ENCODE measurements around the gene WNT5B. TPM values are rescaled to one million over a fixed set of nuclear protein-coding genes. Genes with fewer than 3 reads are reported as not detected.

WNT5B gene
- total and polyA plus RNA-seq, 2 of the 8 experiments (the other 6 are each of a cell fraction or from before 2014, with no cell fraction given) = 0.91 to 1.2 TPM

DNA sequence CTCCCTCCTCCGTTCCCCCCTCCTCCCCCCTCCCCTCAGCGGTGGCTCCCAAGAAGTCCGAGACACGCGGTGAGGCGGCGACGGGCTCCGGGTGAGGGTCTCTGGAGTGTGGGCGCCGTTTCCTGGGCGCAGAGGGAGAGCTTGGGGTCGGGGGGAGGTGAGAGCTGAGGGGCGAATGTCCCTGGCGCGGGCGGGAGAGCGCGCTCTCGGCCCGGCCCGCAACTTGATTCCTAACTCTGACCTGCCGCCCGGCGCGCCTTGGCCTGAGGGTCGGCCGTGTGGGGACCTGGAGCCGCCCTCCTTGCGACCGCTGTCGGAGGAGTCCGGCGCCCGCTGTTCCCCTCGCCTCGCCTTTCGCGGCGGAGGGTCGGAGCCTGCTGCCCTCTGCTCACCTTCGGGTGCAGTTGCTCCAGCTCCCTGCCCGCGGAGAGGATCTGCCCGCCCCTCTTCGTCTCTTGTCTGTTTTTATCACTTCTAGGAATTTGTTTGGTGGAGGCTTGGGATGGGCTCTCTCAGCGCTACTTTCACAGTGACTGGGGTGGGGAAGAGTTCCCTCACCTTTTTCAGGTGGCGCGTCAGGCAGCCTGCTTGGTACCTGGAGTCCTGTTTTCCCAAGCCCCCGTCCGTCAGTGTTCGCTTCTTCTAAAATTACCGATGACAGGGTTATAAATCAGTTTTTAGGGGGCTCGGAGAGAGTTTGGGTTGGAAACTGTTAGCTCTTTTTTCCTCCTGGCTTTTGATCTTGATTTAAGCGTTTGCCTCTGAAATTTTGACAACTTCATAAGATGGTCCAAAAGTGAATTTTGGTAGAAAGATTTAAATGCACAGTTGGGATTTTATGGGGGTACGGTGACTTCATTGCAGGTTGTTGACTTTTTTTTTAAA lies 62.3 kb downstream of the WNT5B start (continued):
- TF ChIP-seq CTBP2 (IDR thresholded peaks at IDR 0.05; ENCODE audit: borderline replicate concordance, insufficient read depth, insufficient read length, low read length) (no peak), SIN3A (conservative IDR thresholded peaks at IDR 0.05 in 1 of 2, IDR thresholded peaks at IDR 0.05 in 1 of 2; ENCODE audit: low read depth in 1 of 2, low read length in 2 of 2) (0 out of 4 replicates have a peak, but pooled peaks of 1 of the 2 experiments have one; percentile 12), NANOG (IDR thresholded peaks at IDR 0.05; ENCODE audit: insufficient read depth, low read depth, low read length, poor library complexity, severe bottlenecking) (no peak), RBBP5 (IDR thresholded peaks at IDR 0.05; ENCODE audit: borderline replicate concordance, low read depth, low read length) (peak; percentile 84), TCF12 (IDR thresholded peaks at IDR 0.05; ENCODE audit: low read depth, low read length) (no peak), TEAD4 (IDR thresholded peaks at IDR 0.05; ENCODE audit: low read depth, low read length) (no peak), CHD2 (IDR thresholded peaks at IDR 0.05; ENCODE audit: low read length) (no peak), BRCA1 (IDR thresholded peaks at IDR 0.05; ENCODE audit: low read depth, low read length) (no peak)
- TF ChIP-seq, protein P1, sequence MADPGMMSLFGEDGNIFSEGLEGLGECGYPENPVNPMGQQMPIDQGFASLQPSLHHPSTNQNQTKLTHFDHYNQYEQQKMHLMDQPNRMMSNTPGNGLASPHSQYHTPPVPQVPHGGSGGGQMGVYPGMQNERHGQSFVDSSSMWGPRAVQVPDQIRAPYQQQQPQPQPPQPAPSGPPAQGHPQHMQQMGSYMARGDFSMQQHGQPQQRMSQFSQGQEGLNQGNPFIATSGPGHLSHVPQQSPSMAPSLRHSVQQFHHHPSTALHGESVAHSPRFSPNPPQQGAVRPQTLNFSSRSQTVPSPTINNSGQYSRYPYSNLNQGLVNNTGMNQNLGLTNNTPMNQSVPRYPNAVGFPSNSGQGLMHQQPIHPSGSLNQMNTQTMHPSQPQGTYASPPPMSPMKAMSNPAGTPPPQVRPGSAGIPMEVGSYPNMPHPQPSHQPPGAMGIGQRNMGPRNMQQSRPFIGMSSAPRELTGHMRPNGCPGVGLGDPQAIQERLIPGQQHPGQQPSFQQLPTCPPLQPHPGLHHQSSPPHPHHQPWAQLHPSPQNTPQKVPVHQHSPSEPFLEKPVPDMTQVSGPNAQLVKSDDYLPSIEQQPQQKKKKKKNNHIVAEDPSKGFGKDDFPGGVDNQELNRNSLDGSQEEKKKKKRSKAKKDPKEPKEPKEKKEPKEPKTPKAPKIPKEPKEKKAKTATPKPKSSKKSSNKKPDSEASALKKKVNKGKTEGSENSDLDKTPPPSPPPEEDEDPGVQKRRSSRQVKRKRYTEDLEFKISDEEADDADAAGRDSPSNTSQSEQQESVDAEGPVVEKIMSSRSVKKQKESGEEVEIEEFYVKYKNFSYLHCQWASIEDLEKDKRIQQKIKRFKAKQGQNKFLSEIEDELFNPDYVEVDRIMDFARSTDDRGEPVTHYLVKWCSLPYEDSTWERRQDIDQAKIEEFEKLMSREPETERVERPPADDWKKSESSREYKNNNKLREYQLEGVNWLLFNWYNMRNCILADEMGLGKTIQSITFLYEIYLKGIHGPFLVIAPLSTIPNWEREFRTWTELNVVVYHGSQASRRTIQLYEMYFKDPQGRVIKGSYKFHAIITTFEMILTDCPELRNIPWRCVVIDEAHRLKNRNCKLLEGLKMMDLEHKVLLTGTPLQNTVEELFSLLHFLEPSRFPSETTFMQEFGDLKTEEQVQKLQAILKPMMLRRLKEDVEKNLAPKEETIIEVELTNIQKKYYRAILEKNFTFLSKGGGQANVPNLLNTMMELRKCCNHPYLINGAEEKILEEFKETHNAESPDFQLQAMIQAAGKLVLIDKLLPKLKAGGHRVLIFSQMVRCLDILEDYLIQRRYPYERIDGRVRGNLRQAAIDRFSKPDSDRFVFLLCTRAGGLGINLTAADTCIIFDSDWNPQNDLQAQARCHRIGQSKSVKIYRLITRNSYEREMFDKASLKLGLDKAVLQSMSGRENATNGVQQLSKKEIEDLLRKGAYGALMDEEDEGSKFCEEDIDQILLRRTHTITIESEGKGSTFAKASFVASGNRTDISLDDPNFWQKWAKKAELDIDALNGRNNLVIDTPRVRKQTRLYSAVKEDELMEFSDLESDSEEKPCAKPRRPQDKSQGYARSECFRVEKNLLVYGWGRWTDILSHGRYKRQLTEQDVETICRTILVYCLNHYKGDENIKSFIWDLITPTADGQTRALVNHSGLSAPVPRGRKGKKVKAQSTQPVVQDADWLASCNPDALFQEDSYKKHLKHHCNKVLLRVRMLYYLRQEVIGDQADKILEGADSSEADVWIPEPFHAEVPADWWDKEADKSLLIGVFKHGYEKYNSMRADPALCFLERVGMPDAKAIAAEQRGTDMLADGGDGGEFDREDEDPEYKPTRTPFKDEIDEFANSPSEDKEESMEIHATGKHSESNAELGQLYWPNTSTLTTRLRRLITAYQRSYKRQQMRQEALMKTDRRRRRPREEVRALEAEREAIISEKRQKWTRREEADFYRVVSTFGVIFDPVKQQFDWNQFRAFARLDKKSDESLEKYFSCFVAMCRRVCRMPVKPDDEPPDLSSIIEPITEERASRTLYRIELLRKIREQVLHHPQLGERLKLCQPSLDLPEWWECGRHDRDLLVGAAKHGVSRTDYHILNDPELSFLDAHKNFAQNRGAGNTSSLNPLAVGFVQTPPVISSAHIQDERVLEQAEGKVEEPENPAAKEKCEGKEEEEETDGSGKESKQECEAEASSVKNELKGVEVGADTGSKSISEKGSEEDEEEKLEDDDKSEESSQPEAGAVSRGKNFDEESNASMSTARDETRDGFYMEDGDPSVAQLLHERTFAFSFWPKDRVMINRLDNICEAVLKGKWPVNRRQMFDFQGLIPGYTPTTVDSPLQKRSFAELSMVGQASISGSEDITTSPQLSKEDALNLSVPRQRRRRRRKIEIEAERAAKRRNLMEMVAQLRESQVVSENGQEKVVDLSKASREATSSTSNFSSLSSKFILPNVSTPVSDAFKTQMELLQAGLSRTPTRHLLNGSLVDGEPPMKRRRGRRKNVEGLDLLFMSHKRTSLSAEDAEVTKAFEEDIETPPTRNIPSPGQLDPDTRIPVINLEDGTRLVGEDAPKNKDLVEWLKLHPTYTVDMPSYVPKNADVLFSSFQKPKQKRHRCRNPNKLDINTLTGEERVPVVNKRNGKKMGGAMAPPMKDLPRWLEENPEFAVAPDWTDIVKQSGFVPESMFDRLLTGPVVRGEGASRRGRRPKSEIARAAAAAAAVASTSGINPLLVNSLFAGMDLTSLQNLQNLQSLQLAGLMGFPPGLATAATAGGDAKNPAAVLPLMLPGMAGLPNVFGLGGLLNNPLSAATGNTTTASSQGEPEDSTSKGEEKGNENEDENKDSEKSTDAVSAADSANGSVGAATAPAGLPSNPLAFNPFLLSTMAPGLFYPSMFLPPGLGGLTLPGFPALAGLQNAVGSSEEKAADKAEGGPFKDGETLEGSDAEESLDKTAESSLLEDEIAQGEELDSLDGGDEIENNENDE (IDR thresholded peaks at IDR 0.05; ENCODE audit: insufficient replicate concordance, low read length) = no peak

All from H1 (cell line).